ENCODE results near the gene IFNA2.
A peak's percentile ranks its signal among the peaks of the same experiment; 100 is the strongest.
"Not testable (repeated sequence)": the region's sequence is repeated elsewhere in the genome, so short reads cannot be mapped to it uniquely, and the experiment has no call there.

The IFNA2 gene

GRCh38 chr9:21385131-21385670, at the start of gene IFNA2:
Gene IFNA2 (minus strand): TSS chr9:21385398. CDS start chr9:21385329, 69 bp downstream.
- peak in 2 of 3 donors; percentile 46 to 47 for DNase-seq

GRCh38 chr9:21435015-21435383, 49.8 kb upstream of the IFNA2 start:
- not testable (repeated sequence) for DNase-seq

GRCh38 chr9:21434202-21435014, 49.2 kb upstream of the IFNA2 start:
- peak; percentile 77 to 88 (median 85) for DNase-seq

- peak; percentile 55 to 84 (median 79) for DNase-seq
Measured at GRCh38 chr9:21432672-21433425, 47.7 kb upstream of the IFNA2 start.

- peak in 2 of 3 donors; percentile 49 to 53 for DNase-seq
Measured at GRCh38 chr9:21429191-21429590, 44.0 kb upstream of the IFNA2 start.

- no peak for DNase-seq
Measured at GRCh38 chr9:21428235-21428634, 43.0 kb upstream of the IFNA2 start.

- DNase-seq = no peak
Measured at GRCh38 chr9:21415493-21416267, 30.5 kb upstream of the IFNA2 start.

GRCh38 chr9:21414220-21414940, 29.2 kb upstream of the IFNA2 start:
- no peak for DNase-seq

- peak; percentile 26 to 33 (median 30) for DNase-seq
Measured at GRCh38 chr9:21413624-21414023, 28.4 kb upstream of the IFNA2 start.

GRCh38 chr9:21413151-21413550, 28.0 kb upstream of the IFNA2 start:
- DNase-seq = peak; percentile 73 to 74 (median 73)

- DNase-seq = peak in 2 of 3 donors; percentile 9 to 37
Measured at GRCh38 chr9:21412107-21412506, 26.9 kb upstream of the IFNA2 start.

GRCh38 chr9:21408817-21409216, 23.6 kb upstream of the IFNA2 start, which contains the start of gene IFNA8:
Gene IFNA8 (plus strand): TSS chr9:21409117. CDS start chr9:21409177, 60 bp downstream.
- DNase-seq = no peak

GRCh38 chr9:21404146-21404545, 18.9 kb upstream of the IFNA2 start:
- DNase-seq = no peak

GRCh38 chr9:21402386-21403251, 17.4 kb upstream of the IFNA2 start:
- DNase-seq = peak in 1 of 3 donors; percentile 51

- DNase-seq = peak; percentile 16 to 48 (median 21)
Measured at GRCh38 chr9:21399956-21400355, 14.8 kb upstream of the IFNA2 start.

GRCh38 chr9:21398955-21399489, 13.8 kb upstream of the IFNA2 start:
- DNase-seq = no peak

- DNase-seq = peak; percentile 48 to 74 (median 62)
Measured at GRCh38 chr9:21395778-21396717, 10.8 kb upstream of the IFNA2 start.

- peak; percentile 33 to 45 (median 35) for DNase-seq
Measured at GRCh38 chr9:21392270-21392669, 7.1 kb upstream of the IFNA2 start.

- no peak for DNase-seq
Measured at GRCh38 chr9:21383627-21384026, 1.6 kb downstream of the IFNA2 start.
